ENCODE results near the gene SCPEP1. TPM values are rescaled to one million over a fixed set of nuclear protein-coding genes. Genes with fewer than 3 reads are reported as not detected.

Gene SCPEP1
- total RNA-seq, 2 experiments from 2014 or later = 22.1 to 25.5 TPM

DNA sequence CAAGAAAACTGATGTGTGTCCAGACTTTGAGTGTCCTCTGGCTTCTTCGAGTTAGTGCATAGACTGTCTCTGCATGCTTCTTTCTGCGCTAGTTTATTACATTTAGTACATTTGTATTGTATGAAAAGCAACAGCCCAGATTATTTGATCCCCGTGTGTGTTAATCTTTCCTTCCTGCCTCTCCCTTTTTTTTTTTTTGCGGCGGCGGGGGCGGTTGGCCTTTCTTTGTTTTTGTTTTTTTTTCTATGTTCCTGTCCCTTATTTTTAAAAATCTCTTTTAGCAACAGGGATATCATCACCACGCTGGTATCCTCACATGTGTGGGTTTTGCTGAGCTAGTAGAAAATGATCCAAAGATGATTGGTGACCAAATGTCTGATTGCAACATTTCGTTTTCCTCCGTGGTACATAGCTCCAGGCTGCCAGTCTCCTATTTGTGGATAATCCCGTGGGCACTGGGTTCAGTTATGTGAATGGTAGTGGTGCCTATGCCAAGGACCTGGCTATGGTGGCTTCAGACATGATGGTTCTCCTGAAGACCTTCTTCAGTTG is 9.4 kb downstream of the SCPEP1 start:
- ChIA-PET POLR2A (no interaction called here), CTCF (no interaction called here)
- Mint-ChIP-seq H3K27me3 (no peaks in the 10 kb centered on the region), H3K27ac (no peak overlapping the region), H3K4me1 (ENCODE audit: low read depth) (no peaks in the 10 kb centered on the region), H3K9me3 (no peaks in the 10 kb centered on the region), H3K4me3 (no peak overlapping the region), H3K36me3 (ENCODE audit: low read depth) (peaks cover 58% of the 10 kb centered on the region)
- Histone ChIP-seq H3K27me3 (ENCODE audit: control insufficient read depth in 1 of 2, insufficient read depth in 2 of 2, low read length in 2 of 2) (no peaks in the 10 kb centered on the region), H3K4me3 (ENCODE audit: low read length) (no peak overlapping the region), H3K36me3 (ENCODE audit: insufficient read depth, low read length) (peaks cover 24% of the 10 kb centered on the region), H3K4me1 (ENCODE audit: insufficient read depth, low read length) (no peaks in the 10 kb centered on the region), H3K9me3 (ENCODE audit: control insufficient read depth in 1 of 2, insufficient read depth in 1 of 2, low read length in 2 of 2) (no peaks in the 10 kb centered on the region), H3K27ac (ENCODE audit: low read depth in 1 of 2, low read length in 2 of 2) (no peak overlapping the region)
- TF ChIP-seq, protein P1, sequence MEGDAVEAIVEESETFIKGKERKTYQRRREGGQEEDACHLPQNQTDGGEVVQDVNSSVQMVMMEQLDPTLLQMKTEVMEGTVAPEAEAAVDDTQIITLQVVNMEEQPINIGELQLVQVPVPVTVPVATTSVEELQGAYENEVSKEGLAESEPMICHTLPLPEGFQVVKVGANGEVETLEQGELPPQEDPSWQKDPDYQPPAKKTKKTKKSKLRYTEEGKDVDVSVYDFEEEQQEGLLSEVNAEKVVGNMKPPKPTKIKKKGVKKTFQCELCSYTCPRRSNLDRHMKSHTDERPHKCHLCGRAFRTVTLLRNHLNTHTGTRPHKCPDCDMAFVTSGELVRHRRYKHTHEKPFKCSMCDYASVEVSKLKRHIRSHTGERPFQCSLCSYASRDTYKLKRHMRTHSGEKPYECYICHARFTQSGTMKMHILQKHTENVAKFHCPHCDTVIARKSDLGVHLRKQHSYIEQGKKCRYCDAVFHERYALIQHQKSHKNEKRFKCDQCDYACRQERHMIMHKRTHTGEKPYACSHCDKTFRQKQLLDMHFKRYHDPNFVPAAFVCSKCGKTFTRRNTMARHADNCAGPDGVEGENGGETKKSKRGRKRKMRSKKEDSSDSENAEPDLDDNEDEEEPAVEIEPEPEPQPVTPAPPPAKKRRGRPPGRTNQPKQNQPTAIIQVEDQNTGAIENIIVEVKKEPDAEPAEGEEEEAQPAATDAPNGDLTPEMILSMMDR (IDR thresholded peaks at IDR 0.05) = no peak
- intact Hi-C loops (cut with DNase I, micrococcal nuclease) = no loop called here
- ATAC-seq (ENCODE audit: poor library complexity) (no peak), DNase-seq (no peak)

DNA sequence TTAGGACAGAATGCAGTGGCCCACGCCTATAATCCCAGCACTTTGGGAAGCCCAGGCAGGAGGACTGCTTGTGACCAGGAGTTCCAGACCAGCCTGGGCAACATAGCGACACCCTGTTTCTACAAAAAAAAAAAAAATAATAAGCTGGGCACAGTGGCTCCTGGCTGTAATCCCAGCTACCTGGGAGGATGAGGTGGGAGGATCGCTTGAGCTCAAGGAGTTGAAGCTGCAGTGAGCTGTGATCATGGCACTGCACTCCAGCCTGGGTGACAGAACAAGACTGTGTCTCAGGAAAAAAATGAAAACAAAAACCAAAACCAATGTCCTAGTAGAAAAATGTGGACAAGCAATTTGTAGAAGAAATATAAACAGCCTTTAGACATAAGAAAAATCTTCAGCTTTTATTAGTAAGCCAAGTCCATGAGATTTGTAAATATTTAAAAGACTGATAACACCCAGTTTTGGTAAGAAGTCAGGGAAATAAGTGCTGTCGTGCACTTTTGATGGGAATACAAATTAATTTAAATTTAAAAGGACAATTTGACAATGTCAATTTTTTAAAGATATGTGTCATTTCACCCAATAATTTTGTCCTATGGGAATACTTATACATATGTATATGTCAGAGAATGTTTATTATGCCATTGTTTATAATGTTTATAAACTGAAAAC is 11.1 kb downstream of the SCPEP1 start:
- Histone ChIP-seq H3K27ac (ENCODE audit: low read depth in 1 of 2, low read length in 2 of 2) (no peak overlapping the region), H3K9me3 (ENCODE audit: control insufficient read depth in 1 of 2, insufficient read depth in 1 of 2, low read length in 2 of 2) (no peaks in the 10 kb centered on the region), H3K36me3 (ENCODE audit: insufficient read depth, low read length) (peaks cover 26% of the 10 kb centered on the region), H3K4me1 (ENCODE audit: insufficient read depth, low read length) (no peaks in the 10 kb centered on the region), H3K27me3 (ENCODE audit: control insufficient read depth in 1 of 2, insufficient read depth in 2 of 2, low read length in 2 of 2) (no peaks in the 10 kb centered on the region), H3K4me3 (ENCODE audit: low read length) (no peak overlapping the region)
- CTCF ChIA-PET = no interaction called here
- no peak for ATAC-seq (ENCODE audit: poor library complexity)
- Mint-ChIP-seq H3K4me3 (no peak overlapping the region), H3K4me1 (ENCODE audit: low read depth) (no peaks in the 10 kb centered on the region), H3K36me3 (ENCODE audit: low read depth) (peaks cover 63% of the 10 kb centered on the region), H3K27me3 (no peaks in the 10 kb centered on the region), H3K9me3 (no peaks in the 10 kb centered on the region), H3K27ac (no peak overlapping the region)
- TF ChIP-seq, protein P1 (IDR thresholded peaks at IDR 0.05) = no peak
- DNase-seq = no peak
- intact Hi-C loops (cut with DNase I, micrococcal nuclease) = no loop called here
- POLR2A ChIA-PET = no interaction called here

DNA sequence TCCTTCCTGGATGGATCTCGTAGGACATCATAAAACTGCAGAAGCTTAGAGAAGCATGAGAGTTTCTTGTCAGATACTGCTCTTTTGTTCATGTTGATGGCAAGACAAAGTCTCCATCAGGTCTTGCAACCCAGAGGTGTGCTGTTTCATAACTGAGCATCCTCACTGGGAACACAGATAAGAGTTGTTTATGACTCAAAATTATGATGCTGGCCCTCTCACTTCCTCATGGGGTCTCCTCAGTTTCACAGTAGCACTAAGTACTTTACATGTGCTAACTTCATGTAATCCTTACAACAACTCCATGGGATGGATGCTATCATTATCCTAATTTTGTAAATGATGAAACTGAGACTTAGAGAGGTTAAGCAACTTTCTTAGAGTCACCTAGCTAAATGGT is 14.4 kb downstream of the SCPEP1 start:
- ATAC-seq (ENCODE audit: poor library complexity) = no peak
- Mint-ChIP-seq H3K4me3 (no peak overlapping the region), H3K4me1 (ENCODE audit: low read depth) (no peaks in the 10 kb centered on the region), H3K27me3 (no peaks in the 10 kb centered on the region), H3K27ac (no peak overlapping the region), H3K36me3 (ENCODE audit: low read depth) (peaks cover 57% of the 10 kb centered on the region), H3K9me3 (no peaks in the 10 kb centered on the region)
- Histone ChIP-seq H3K4me3 (ENCODE audit: low read length) (no peak overlapping the region), H3K9me3 (ENCODE audit: control insufficient read depth in 1 of 2, insufficient read depth in 1 of 2, low read length in 2 of 2) (no peaks in the 10 kb centered on the region), H3K27me3 (ENCODE audit: control insufficient read depth in 1 of 2, insufficient read depth in 2 of 2, low read length in 2 of 2) (no peaks in the 10 kb centered on the region), H3K4me1 (ENCODE audit: insufficient read depth, low read length) (no peaks in the 10 kb centered on the region), H3K36me3 (ENCODE audit: insufficient read depth, low read length) (peaks cover 31% of the 10 kb centered on the region), H3K27ac (ENCODE audit: low read depth in 1 of 2, low read length in 2 of 2) (no peak overlapping the region)
- POLR2A ChIA-PET = no interaction called here
- TF ChIP-seq, protein P1 (IDR thresholded peaks at IDR 0.05) = no peak
- intact Hi-C loops (cut with DNase I, micrococcal nuclease) = no loop called here
- DNase-seq = no peak
- CTCF ChIA-PET = no interaction called here
